BLaER1 (cell line): ENCODE data around the gene MLLT3.

Experiments used
- H3K27ac ChIP-seq: shearing (Covaris generic); formaldehyde crosslinking; 2 replicates; pipeline ENCODE4 v1.8.1; 2022
- H3K27me3 ChIP-seq: shearing (Covaris generic); formaldehyde crosslinking; 2 replicates; pipeline ENCODE4 v1.8.1; 2022
- H3K36me3 ChIP-seq: shearing (Covaris generic); formaldehyde crosslinking; 2 replicates; pipeline ENCODE4 v1.8.1; 2022
- H3K4me1 ChIP-seq: shearing (Covaris generic); formaldehyde crosslinking; 2 replicates; pipeline ENCODE4 v1.8.1; 2022
- H3K4me2 ChIP-seq: shearing (Covaris generic); formaldehyde crosslinking; 2 replicates; pipeline ENCODE4 v1.8.1; 2022
- H3K4me3 ChIP-seq: shearing (Covaris generic); formaldehyde crosslinking; 2 replicates; pipeline ENCODE4 v1.8.1; 2022
- H3K9ac ChIP-seq: shearing (Covaris generic); formaldehyde crosslinking; 2 replicates; pipeline ENCODE4 v1.8.1; 2022
- H3K9me3 ChIP-seq: shearing (Covaris generic); formaldehyde crosslinking; 2 replicates; pipeline ENCODE4 v1.8.1; 2022
- H4K20me1 ChIP-seq: shearing (Covaris generic); formaldehyde crosslinking; 2 replicates; pipeline ENCODE4 v1.8.1; 2022
- Cebpa-rat ChIP-seq: shearing (Covaris generic); IDR thresholded peaks from 2 replicates; pipeline ENCODE4 v1.8.1; 2022

MLLT3 gene

DNA sequence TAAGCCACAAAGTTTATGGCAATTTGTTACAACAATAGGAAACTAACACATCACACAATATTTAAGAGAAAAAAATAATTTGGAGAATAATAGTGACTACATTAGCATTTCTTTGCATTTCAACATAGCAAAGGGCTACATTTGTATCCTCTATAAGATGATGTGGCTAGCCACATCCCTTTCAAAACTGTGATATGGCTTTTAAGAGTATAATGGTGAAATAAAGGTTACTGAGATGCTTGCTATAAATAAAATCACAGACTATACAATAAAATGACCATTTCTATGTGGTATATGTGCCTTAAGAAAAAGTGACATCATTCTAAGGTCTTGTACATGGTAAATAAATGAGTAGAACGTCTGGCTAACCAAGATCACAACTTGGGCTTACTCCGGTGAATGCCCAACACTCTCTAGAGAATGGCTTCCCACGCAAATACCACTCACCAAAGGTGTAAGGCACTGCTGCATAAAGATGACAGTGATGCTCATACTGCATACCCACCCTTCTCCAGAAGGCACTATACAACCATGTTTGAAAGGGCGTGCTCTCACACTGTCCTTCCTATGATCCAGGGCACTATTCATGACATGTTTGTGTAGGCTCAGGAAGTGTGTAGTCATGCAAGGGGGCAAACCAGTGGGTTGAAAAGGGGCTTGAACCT lies 286.5 kb downstream of the MLLT3 start:
- Histone ChIP-seq H3K9ac (no peak overlapping the region), H3K4me3 (no peak overlapping the region), H3K4me2 (no peak overlapping the region), H3K4me1 (no peaks in the 10 kb centered on the region), H3K9me3 (peaks cover 4% of the 10 kb centered on the region; the same call in 1 of the 2 replicates), H3K27me3 (no peaks in the 10 kb centered on the region), H3K36me3 (no peaks in the 10 kb centered on the region), H4K20me1 (no peaks in the 10 kb centered on the region), H3K27ac (no peak overlapping the region)
- TF ChIP-seq Cebpa-rat = no peak

DNA sequence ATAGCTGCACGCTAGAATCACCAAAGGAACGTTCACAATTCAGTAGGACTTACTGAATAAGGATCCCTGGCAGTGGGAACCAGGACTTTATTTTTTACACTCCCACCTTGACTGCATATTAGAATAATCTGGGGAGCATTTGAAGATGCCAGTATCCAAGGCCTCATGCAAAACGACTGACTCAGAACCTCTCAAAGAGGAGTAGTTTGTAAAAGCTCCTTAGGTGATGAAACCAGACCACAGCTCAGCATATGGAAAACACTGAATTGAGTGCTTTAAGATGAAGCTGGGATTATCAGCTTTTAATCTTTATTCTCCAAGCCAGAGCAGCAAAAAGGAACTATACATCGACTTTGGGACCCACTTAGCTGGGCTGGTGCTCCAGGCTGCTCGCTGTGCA lies 288.3 kb downstream of the MLLT3 start:
- no peak overlapping the region for H3K4me3 ChIP-seq
- no peaks in the 10 kb centered on the region for H3K4me1 ChIP-seq
- no peak overlapping the region for H3K9ac ChIP-seq
- no peak overlapping the region for H3K4me2 ChIP-seq
- H3K27me3 ChIP-seq = no peaks in the 10 kb centered on the region
- no peak overlapping the region for H3K27ac ChIP-seq
- no peaks in the 10 kb centered on the region for H4K20me1 ChIP-seq
- TF ChIP-seq Cebpa-rat = no peak
- no peaks in the 10 kb centered on the region for H3K36me3 ChIP-seq
- peaks cover 4% of the 10 kb centered on the region; the same call in 1 of the 2 replicates for H3K9me3 ChIP-seq

DNA sequence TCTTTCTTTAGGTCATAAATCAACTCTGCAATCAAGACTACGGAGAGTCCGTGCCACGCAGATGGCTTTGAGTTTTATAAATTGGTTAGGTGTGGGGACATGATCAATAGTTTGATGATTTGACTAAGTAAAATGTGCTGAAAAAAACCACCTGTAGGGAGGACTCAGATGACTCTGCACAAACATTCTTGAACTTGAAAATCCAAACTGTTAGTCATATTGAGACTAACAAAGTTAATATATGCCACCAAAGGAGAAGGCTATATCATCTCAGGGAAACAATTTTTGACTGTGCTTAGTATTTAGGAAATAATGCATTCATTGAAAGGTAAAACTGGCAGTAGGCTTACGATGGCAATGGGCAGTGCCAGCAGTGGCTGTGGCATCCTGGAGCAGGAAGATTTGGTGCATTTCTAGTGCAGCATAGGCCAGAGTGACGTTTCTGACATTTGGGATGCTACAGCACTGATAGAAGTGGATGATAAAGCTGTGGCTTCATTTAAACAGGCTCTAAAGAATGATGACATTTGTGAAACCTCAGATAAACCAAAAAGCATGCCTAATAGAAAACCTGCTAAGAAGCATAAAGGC lies 291.1 kb downstream of the MLLT3 start:
- Histone ChIP-seq H3K9me3 (peaks cover 4% of the 10 kb centered on the region; the same call in 1 of the 2 replicates), H3K9ac (no peak overlapping the region), H3K4me3 (no peak overlapping the region), H3K27ac (no peak overlapping the region), H3K27me3 (no peaks in the 10 kb centered on the region), H3K4me1 (no peaks in the 10 kb centered on the region), H3K4me2 (no peak overlapping the region), H3K36me3 (no peaks in the 10 kb centered on the region), H4K20me1 (no peaks in the 10 kb centered on the region)
- TF ChIP-seq Cebpa-rat = no peak

DNA sequence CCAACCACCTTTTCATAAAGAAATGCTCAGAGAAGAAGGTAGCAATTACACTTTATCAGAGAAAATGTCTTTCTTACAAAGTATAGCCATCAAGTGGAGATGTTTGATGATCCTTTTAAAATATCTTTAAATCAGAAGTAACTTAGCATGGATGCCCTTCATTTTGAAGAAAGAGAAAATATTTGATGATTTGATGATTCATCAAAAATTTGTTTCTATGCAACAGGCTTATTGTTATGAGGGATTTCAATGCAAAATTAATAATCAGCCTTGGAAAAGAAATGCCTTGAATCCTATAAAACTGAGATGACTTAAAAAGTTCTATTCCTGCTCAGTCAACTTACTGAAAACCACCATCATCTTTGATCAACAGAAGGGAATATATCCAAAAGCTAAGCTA lies 291.6 kb downstream of the MLLT3 start:
- no peak for TF ChIP-seq Cebpa-rat
- no peaks in the 10 kb centered on the region for H3K4me1 ChIP-seq
- H3K4me2 ChIP-seq = no peak overlapping the region
- no peak overlapping the region for H3K27ac ChIP-seq
- no peak overlapping the region for H3K9ac ChIP-seq
- no peak overlapping the region for H3K4me3 ChIP-seq
- no peaks in the 10 kb centered on the region for H3K27me3 ChIP-seq
- H3K9me3 ChIP-seq = peaks cover 4% of the 10 kb centered on the region; the same call in 1 of the 2 replicates
- H4K20me1 ChIP-seq = no peaks in the 10 kb centered on the region
- H3K36me3 ChIP-seq = no peaks in the 10 kb centered on the region

DNA sequence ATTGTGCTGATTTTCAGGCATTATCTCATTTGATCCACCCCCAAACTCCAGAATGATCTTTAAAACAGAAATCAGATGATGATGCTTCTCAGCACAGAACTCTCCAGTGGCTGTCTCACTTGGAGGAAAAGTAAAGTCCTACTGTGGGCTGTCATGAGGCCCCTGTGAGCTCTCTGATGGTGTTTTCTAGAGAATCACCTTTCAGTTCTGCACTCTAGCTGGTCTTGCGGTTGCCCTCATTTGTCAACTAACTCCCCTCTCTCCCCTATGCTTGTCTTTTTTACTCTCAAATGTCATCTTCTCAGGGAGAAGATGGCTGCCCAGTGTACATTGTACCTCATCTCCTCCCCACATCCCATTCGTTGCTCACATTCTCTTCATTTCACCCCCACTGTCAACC lies 295.8 kb downstream of the MLLT3 start:
- H3K9me3 ChIP-seq = no peaks in the 10 kb centered on the region
- no peak overlapping the region for H3K4me2 ChIP-seq
- TF ChIP-seq Cebpa-rat = no peak
- no peak overlapping the region for H3K9ac ChIP-seq
- H3K4me1 ChIP-seq = no peaks in the 10 kb centered on the region
- H3K27ac ChIP-seq = no peak overlapping the region
- no peaks in the 10 kb centered on the region for H3K36me3 ChIP-seq
- H3K27me3 ChIP-seq = no peaks in the 10 kb centered on the region
- H3K4me3 ChIP-seq = no peak overlapping the region
- H4K20me1 ChIP-seq = no peaks in the 10 kb centered on the region

DNA sequence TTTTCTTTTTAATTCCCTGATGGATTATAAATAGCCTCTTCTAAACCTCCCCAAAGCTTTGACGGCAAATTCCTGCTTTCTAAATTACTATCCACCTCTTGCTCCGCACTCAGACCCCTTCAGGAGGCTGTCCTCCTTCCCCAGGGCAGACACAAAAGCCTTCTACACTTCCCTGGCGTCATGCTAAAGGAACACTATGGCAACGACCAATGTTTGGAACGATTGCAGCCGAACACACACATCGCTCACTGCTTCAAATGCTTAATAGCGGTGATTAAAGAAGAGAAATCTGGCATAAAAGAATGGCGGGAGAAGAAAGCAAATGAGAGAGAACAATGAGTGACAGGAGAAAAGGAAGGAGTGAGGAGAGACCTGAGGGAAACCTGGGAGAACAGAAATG lies 297.3 kb downstream of the MLLT3 start:
- Histone ChIP-seq H3K4me1 (no peaks in the 10 kb centered on the region), H3K27ac (no peak overlapping the region), H3K27me3 (no peaks in the 10 kb centered on the region), H4K20me1 (no peaks in the 10 kb centered on the region), H3K9me3 (no peaks in the 10 kb centered on the region), H3K36me3 (no peaks in the 10 kb centered on the region), H3K4me2 (no peak overlapping the region), H3K4me3 (no peak overlapping the region), H3K9ac (no peak overlapping the region)
- no peak for TF ChIP-seq Cebpa-rat

DNA sequence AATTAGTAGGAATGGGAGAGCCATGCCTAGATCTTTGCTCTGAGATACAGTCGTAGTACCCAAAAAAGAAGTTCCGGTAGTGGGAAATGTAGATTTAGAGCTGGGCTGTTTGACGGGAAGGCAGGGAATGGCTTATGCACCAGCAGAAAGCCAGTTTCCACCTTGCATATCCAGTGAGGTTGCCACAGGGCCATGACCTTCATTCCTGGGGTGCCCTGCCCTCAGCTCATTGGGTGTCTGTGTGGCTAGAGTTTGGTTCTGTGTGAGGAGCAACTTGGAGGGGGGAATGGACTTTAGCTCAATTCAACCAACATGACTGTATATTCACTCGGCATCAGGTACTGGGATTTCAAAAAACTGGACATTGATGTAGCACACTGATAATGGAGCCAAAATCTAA lies 300.1 kb downstream of the MLLT3 start:
- Histone ChIP-seq H3K9me3 (no peaks in the 10 kb centered on the region), H3K27me3 (no peaks in the 10 kb centered on the region), H3K4me3 (no peak overlapping the region), H4K20me1 (no peaks in the 10 kb centered on the region), H3K4me1 (no peaks in the 10 kb centered on the region), H3K4me2 (no peak overlapping the region), H3K27ac (no peak overlapping the region), H3K9ac (no peak overlapping the region), H3K36me3 (no peaks in the 10 kb centered on the region)
- no peak for TF ChIP-seq Cebpa-rat

DNA sequence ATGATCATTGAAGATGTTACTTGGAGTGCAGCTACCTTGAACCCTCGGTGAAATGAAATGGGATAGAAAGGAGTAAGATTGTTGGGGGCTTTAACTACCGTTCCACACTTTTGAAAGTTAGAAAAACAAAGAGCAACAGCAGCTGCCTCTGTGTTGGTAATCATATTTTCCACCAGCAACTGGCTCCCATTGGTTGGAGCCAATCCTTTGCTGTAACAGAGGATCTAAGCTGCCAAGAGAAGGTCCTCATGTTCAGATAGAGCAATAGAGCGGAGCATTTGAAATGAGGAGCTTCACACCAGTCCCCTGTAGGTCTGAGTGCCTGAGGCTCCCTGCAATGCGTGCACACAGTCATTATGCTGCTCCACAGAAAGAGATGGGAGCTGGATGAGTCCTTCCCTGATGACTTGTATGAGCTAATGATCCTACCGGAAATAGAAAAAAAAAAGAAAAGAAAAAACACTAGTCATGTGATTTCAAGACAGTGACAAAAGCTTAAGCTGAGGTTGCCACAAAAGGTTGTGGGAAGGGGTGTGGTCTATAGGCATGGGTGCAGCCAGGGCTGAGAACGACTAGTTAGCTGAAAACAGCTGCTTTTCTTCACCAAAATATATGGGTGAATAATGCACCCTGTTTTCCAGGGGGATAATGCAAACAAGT lies 300.7 kb downstream of the MLLT3 start:
- no peak overlapping the region for H3K27ac ChIP-seq
- no peak overlapping the region for H3K4me2 ChIP-seq
- TF ChIP-seq Cebpa-rat = no peak
- no peaks in the 10 kb centered on the region for H3K4me1 ChIP-seq
- H3K9me3 ChIP-seq = no peaks in the 10 kb centered on the region
- H3K27me3 ChIP-seq = no peaks in the 10 kb centered on the region
- H4K20me1 ChIP-seq = no peaks in the 10 kb centered on the region
- H3K9ac ChIP-seq = no peak overlapping the region
- no peak overlapping the region for H3K4me3 ChIP-seq
- H3K36me3 ChIP-seq = no peaks in the 10 kb centered on the region

DNA sequence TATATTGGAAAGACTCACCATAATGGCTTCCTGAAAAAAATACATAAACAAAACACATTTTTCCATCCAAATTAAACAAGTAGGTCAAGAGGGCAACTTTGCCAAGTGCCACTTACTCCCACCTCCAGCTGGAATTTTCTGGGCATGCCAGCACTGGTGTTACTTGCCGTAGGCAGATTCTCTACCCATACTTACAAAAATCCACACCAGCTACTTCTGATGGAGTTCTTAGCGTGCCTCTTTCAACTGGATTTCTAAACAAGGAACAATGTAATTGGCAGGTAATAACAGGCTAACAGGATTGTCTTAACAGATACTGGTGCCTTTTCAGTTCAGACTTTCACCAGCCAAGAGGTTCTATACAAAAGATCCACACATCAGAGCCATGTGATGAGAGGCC lies 301.4 kb downstream of the MLLT3 start:
- no peaks in the 10 kb centered on the region for H3K36me3 ChIP-seq
- no peak overlapping the region for H3K9ac ChIP-seq
- no peaks in the 10 kb centered on the region for H3K27me3 ChIP-seq
- H3K4me2 ChIP-seq = no peak overlapping the region
- no peak overlapping the region for H3K27ac ChIP-seq
- no peak overlapping the region for H3K4me3 ChIP-seq
- H3K9me3 ChIP-seq = no peaks in the 10 kb centered on the region
- no peaks in the 10 kb centered on the region for H3K4me1 ChIP-seq
- H4K20me1 ChIP-seq = no peaks in the 10 kb centered on the region
- TF ChIP-seq Cebpa-rat = no peak

DNA sequence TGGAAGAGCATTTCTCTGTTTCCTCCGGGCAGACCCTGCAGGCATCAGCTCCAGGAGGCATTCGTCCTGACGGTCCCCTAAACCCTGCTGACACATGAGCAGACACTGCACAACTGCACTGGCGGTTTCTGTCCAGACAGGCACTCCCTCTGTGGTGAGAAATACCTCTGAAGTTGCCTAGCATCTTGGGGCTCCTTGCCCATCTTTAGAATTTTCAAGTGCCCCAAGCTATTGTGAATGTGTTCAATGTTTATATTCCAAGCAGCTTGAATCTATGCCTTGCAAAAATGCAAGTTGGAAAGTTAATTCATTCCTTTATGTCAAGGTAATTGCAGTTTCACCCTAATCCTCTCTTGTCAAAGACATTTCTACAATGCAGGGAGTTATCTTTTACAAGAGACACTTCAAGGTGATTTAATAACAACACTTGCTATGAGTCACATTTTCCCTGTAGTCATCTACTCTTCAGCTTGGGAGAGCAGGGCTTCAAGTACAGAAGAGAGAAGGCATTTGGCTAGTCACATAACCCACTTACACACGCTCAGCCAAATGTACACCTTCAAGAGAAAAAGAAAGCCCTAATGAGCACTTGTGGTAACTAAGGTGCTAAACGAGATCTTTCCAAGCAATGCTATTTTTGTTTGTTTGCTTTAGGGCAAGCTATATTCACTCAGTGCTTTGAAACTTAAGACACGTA lies 302.5 kb downstream of the MLLT3 start:
- Histone ChIP-seq H3K4me3 (no peak overlapping the region), H3K27me3 (no peaks in the 10 kb centered on the region), H3K4me2 (no peak overlapping the region), H3K4me1 (no peaks in the 10 kb centered on the region), H3K9ac (no peak overlapping the region), H4K20me1 (no peaks in the 10 kb centered on the region), H3K9me3 (no peaks in the 10 kb centered on the region), H3K27ac (no peak overlapping the region), H3K36me3 (no peaks in the 10 kb centered on the region)
- no peak for TF ChIP-seq Cebpa-rat
